ENCODE results near the gene RALGAPA2.

DNA sequence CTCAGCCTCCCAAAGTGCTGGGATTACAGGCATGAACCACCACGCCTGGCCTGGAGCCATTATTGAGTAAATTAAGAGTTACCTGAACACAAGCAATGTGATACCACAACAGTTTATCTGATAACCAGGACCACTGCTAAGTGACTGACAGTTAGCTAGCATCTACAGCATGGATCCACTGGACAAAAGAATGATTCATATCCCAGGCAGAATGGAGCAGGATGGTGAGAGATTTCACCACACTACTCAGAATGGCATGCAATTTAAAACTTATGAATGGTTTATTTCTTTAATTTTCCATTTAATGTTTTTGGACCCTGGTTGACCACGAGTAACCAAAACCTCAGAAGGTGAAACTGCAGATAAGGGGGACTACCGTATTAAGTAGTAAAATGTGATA lies 48.6 kb downstream of the RALGAPA2 start:
- TF ChIP-seq MAFK (IDR thresholded peaks at IDR 0.05; ENCODE audit: partially characterized antibody): no peak
- TF ChIP-seq POLR2A (IDR thresholded peaks at IDR 0.05; ENCODE audit: low read length): no peak
